ENCODE measurements around the gene ROBO1.

DNA sequence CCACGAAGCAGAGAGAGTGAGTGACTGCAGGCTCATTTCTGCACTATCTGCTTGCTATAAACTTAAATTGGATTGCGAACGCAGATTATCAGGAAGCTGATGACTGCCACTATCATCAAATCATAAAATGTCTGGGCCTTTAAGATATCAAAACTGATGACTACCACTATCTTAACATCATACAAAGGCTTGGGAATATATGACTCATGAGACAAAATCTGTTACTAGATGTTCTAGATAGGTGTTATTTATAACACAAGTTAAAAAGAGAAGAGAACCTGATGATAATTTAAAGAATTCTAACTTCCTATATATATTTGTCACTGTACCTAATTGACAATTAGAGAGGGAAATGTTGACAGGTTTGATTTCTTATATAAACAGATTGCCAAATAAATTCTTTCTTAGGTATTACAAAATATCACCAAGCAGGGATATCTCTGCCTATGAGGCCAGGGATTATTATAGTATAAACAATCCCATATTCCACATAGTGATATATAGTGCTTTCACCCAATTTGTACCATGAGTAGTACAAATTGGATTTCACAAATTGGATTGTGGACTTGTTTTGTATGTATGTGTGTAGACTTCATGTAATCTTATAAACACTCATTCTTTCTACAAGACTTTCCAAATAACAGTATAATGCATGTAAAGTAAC is 1157.2 kb downstream of the ROBO1 start:
- TF ChIP-seq EZH2 (IDR thresholded peaks at IDR 0.05) (no peak), POLR2AphosphoS5 (IDR thresholded peaks at IDR 0.05; ENCODE audit: borderline replicate concordance, low read depth, low read length) (no peak), FOXP2 (optimal IDR thresholded peaks at IDR 0.05; ENCODE audit: control extremely low read depth, extremely low read length, insufficient read depth) (no peak)

All from SK-N-MC (cell line).